Astrocyte (in vitro differentiated cells and primary cell): Measurements from ENCODE around the gene MDM2. TPM values are rescaled to one million over a fixed set of nuclear protein-coding genes. Genes with fewer than 3 reads are reported as not detected.

Source experiments
- DNase-seq: peaks from one replicate; pipeline ENCODE4 v3.0.0-alpha.2; 2010; ENCODE audit warnings: low read depth
- FAIRE-seq: peaks from 2 replicates; lab custom pipeline; 2011; peaks lifted over from hg19 to GRCh38; lab: Jason Lieb, UNC
- H2AFZ ChIP-seq: 2 replicates; pipeline ENCODE4 v1.6.0; 2012; ENCODE audit warnings: low read depth, low read length, inconsistent platforms
- H3K27ac ChIP-seq: 2 replicates; pipeline ENCODE4 v1.5.1; 2011; ENCODE audit warnings: low read depth, low read length, inconsistent platforms
- H3K27me3 ChIP-seq: 2 replicates; pipeline ENCODE4 v1.6.0; 2011; ENCODE audit warnings: low read length, inconsistent platforms; ENCODE audit not compliant: insufficient read depth
- H3K36me3 ChIP-seq: 2 replicates; pipeline ENCODE4 v1.5.1; 2011; ENCODE audit warnings: low read length, inconsistent platforms; ENCODE audit not compliant: insufficient read depth
- H3K4me1 ChIP-seq: 2 replicates; pipeline ENCODE4 v1.5.1; 2011; ENCODE audit warnings: low read length, inconsistent platforms; ENCODE audit not compliant: insufficient read depth
- H3K4me2 ChIP-seq: 2 replicates; pipeline ENCODE4 v1.6.0; 2012; ENCODE audit warnings: low read length, inconsistent platforms
- H3K4me3 ChIP-seq: 2 replicates; pipeline ENCODE4 v1.5.1; 2011; ENCODE audit warnings: low read depth, mild to moderate bottlenecking, low read length, inconsistent platforms; ENCODE audit not compliant: insufficient read depth
- H3K79me2 ChIP-seq: 2 replicates; pipeline ENCODE4 v1.6.0; 2012; ENCODE audit warnings: mild to moderate bottlenecking, low read length, inconsistent platforms; ENCODE audit not compliant: insufficient read depth
- H3K9ac ChIP-seq: 2 replicates; pipeline ENCODE4 v1.6.0; 2012; ENCODE audit warnings: mild to moderate bottlenecking, low read length, inconsistent platforms
- H3K9me3 ChIP-seq: 2 replicates; pipeline ENCODE4 v1.5.1; 2012; ENCODE audit warnings: low read depth, mild to moderate bottlenecking, low read length, inconsistent platforms; ENCODE audit not compliant: insufficient read depth
- H4K20me1 ChIP-seq: 2 replicates; pipeline ENCODE4 v1.6.0; 2012; ENCODE audit warnings: low read length, inconsistent platforms; ENCODE audit not compliant: insufficient read depth
- H3K27ac Mint-ChIP-seq: one replicate; pipeline ENCODE4 v1.8.0; 2021; ENCODE audit warnings: mild to moderate bottlenecking, mixed read lengths; ENCODE audit not compliant: unreplicated experiment
- H3K27me3 Mint-ChIP-seq: one replicate; pipeline ENCODE4 v1.8.0; 2021; ENCODE audit warnings: low read depth, mixed read lengths; ENCODE audit not compliant: unreplicated experiment
- H3K36me3 Mint-ChIP-seq: one replicate; pipeline ENCODE4 v1.8.0; 2021; ENCODE audit warnings: low read depth, mixed read lengths; ENCODE audit not compliant: unreplicated experiment
- H3K4me1 Mint-ChIP-seq: one replicate; pipeline ENCODE4 v1.8.0; 2021; ENCODE audit warnings: low read depth, mixed read lengths; ENCODE audit not compliant: unreplicated experiment
- H3K4me3 Mint-ChIP-seq: one replicate; pipeline ENCODE4 v1.8.0; 2021; ENCODE audit warnings: mild to moderate bottlenecking, moderate library complexity, mixed read lengths; ENCODE audit not compliant: unreplicated experiment
- H3K9me3 Mint-ChIP-seq: one replicate; pipeline ENCODE4 v1.8.0; 2021; ENCODE audit warnings: mild to moderate bottlenecking, mixed read lengths; ENCODE audit not compliant: unreplicated experiment
- CTCF ChIP-seq: IDR thresholded peaks from 2 replicates; pipeline ENCODE4 v1.5.1; 2011; ENCODE audit warnings: low read depth, mild to moderate bottlenecking, inconsistent platforms, low read length, moderate library complexity; ENCODE audit not compliant: insufficient read depth
- EZH2 ChIP-seq: IDR thresholded peaks from 2 replicates; pipeline ENCODE4 v1.6.1; 2012; ENCODE audit warnings: mild to moderate bottlenecking, low read length, inconsistent platforms; ENCODE audit not compliant: insufficient read depth
- total RNA-seq: library from RNA; stranded (reverse); gene quantifications from 2 replicates; pipeline ENCODE4 v1.2.1, GENCODE V29; 2021

The MDM2 gene
- total RNA-seq, 1 donor from 2014 or later: 828 TPM

DNA sequence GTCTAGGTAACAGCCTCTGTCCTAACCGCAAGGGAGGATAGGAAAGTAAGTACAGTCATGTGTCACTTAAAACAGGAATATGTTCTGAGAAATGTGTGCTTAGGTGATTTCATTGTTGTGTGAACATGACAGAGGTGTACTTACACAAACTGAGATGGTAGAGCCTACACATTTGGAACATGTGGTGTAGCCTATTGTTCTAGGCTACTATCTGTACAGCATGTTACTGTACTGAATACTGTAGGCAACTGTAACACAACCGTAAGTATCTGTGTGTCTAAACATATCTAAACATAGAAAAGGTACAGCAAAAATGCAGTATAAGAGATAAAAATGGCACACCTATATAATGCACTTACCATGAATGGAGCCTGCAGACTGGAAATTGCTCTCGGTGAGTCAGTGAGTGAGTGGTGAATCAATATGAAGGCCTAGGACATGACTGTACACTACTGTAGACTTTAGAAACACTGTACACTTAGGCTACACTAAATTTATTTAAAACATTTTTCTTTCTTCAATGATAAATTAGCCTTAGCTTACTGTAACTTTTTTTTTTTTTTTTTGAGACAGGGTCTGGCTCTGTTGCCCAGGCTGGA is 13.2 kb upstream of the MDM2 start:
- no peak overlapping the region for H3K9ac ChIP-seq
- Mint-ChIP-seq H3K4me1 (no peaks in the 10 kb centered on the region), H3K27me3 (no peaks in the 10 kb centered on the region), H3K4me3 (no peak overlapping the region), H3K36me3 (peaks cover 2% of the 10 kb centered on the region), H3K9me3 (peaks cover under 1% of the 10 kb centered on the region), H3K27ac (no peak overlapping the region)
- peak overlapping the region; percentile 26 for H2AFZ ChIP-seq
- no peaks in the 10 kb centered on the region for H4K20me1 ChIP-seq
- peak; percentile 65 for DNase-seq
- peak overlapping the region; percentile 13 for H3K27ac ChIP-seq
- FAIRE-seq: peak; percentile 23
- TF ChIP-seq EZH2: no peak
- TF ChIP-seq CTCF: no peak
- no peak overlapping the region for H3K4me3 ChIP-seq
- no peaks in the 10 kb centered on the region for H3K79me2 ChIP-seq
- H3K36me3 ChIP-seq: no peaks in the 10 kb centered on the region
- no peaks in the 10 kb centered on the region for H3K27me3 ChIP-seq
- H3K9me3 ChIP-seq: no peaks in the 10 kb centered on the region
- H3K4me2 ChIP-seq: peak overlapping the region; percentile 11
- H3K4me1 ChIP-seq: no peaks in the 10 kb centered on the region

DNA sequence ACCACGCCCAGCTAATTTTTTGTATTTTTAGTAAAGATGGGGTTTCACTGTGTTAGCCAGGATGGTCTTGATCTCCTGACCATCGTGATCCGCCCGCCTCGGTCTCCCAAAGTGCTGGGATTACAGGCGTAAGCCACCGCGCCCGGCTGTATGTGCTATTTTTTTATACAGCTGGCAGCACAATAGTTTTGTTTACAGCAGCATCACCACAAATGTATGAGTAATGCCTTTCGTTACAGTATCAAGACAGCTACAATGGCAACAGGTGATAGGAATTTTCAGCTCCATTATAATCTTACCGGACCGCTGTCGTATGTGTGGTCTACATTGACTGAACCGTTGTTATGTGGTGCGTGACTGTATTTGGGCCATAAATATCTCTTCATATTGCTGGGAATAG is 11.6 kb upstream of the MDM2 start:
- Mint-ChIP-seq H3K4me3 (no peak overlapping the region), H3K4me1 (no peaks in the 10 kb centered on the region), H3K27ac (no peak overlapping the region), H3K36me3 (peaks cover 2% of the 10 kb centered on the region), H3K27me3 (no peaks in the 10 kb centered on the region), H3K9me3 (peaks cover 1% of the 10 kb centered on the region)
- FAIRE-seq (no peak), DNase-seq (no peak)
- TF ChIP-seq EZH2 (no peak), CTCF (no peak)
- Histone ChIP-seq H3K79me2 (no peaks in the 10 kb centered on the region), H3K4me1 (no peaks in the 10 kb centered on the region), H3K9ac (no peak overlapping the region), H4K20me1 (no peaks in the 10 kb centered on the region), H2AFZ (no peak overlapping the region), H3K27ac (no peak overlapping the region), H3K4me3 (no peak overlapping the region), H3K36me3 (no peaks in the 10 kb centered on the region), H3K4me2 (no peak overlapping the region), H3K27me3 (no peaks in the 10 kb centered on the region), H3K9me3 (no peaks in the 10 kb centered on the region)

GRCh38 chr12:68798882-68799234 is 9.1 kb upstream of the MDM2 start:
- Histone ChIP-seq H3K27me3 (no peaks in the 10 kb centered on the region), H3K79me2 (no peaks in the 10 kb centered on the region), H3K9me3 (no peaks in the 10 kb centered on the region), H3K4me2 (no peak overlapping the region), H4K20me1 (no peaks in the 10 kb centered on the region), H2AFZ (no peak overlapping the region), H3K9ac (no peak overlapping the region), H3K36me3 (no peaks in the 10 kb centered on the region), H3K4me3 (no peak overlapping the region), H3K27ac (no peak overlapping the region), H3K4me1 (no peaks in the 10 kb centered on the region)
- FAIRE-seq (no peak), DNase-seq (no peak)
- no peak for TF ChIP-seq CTCF
- no peak for TF ChIP-seq EZH2
- Mint-ChIP-seq H3K27me3 (no peaks in the 10 kb centered on the region), H3K9me3 (peaks cover 1% of the 10 kb centered on the region), H3K4me3 (no peak overlapping the region), H3K4me1 (no peaks in the 10 kb centered on the region), H3K36me3 (peaks cover 2% of the 10 kb centered on the region), H3K27ac (no peak overlapping the region)
